OCI-LY7 (cell line): Measurements from ENCODE around the gene RNASEH2A. TPM values are rescaled to one million over a fixed set of nuclear protein-coding genes. Genes with fewer than 3 reads are reported as not detected.

Source experiments
- BruUV-seq: library from RNA; stranded (reverse); fragments of 400-500 nt; replicated peaks from 2 replicates; lab custom pipeline; 2021; lab: Mats Ljungman, UMichigan
- CTCF ChIA-PET: fragments of 300-600 bp; sonication (Branson Sonifier 250); formaldehyde crosslinking; loops from one replicate; lab custom pipeline; 2022; ENCODE audit warnings: antibody characterized with exemption; ENCODE audit not compliant: unreplicated experiment; lab: Charles Lee
- POLR2A ChIA-PET: fragments of 300-600 bp; sonication (Branson Sonifier 250); formaldehyde crosslinking; loops from one replicate; lab custom pipeline; 2022; ENCODE audit warnings: antibody characterized with exemption; lab: Charles Lee
- DNase-seq: peaks from one replicate; pipeline ENCODE4 v3.0.0-alpha.2; 2015; ENCODE audit warnings: low spot score
- H2AFZ ChIP-seq: fragments of 200-600 bp; sonication (generic), shearing (Covaris generic); 2 replicates; pipeline ENCODE4 v1.6.1; 2014; ENCODE audit warnings: mild to moderate bottlenecking, antibody characterized with exemption, low read length, moderate library complexity
- H3K27ac ChIP-seq: fragments of 200-600 bp; sonication (generic); 2 replicates; pipeline ENCODE4 v1.5.1; 2014; ENCODE audit warnings: mixed run types, low read depth, mild to moderate bottlenecking, moderate library complexity, low read length, inconsistent platforms; ENCODE audit not compliant: poor library complexity, severe bottlenecking
- H3K36me3 ChIP-seq: fragments of 200-600 bp; sonication (generic); 2 replicates; pipeline ENCODE4 v1.6.1; 2014; ENCODE audit warnings: mild to moderate bottlenecking, antibody characterized with exemption, low read length, moderate library complexity, mixed read lengths; ENCODE audit not compliant: insufficient read depth
- H3K4me1 ChIP-seq: fragments of 200-600 bp; sonication (generic); 2 replicates; pipeline ENCODE4 v1.5.1; 2014; ENCODE audit warnings: mild to moderate bottlenecking, low read length; ENCODE audit not compliant: insufficient read depth, poor library complexity, severe bottlenecking
- H3K4me2 ChIP-seq: fragments of 200-600 bp; sonication (generic); 2 replicates; pipeline ENCODE4 v1.6.1; 2014; ENCODE audit warnings: mild to moderate bottlenecking, low read length
- H3K4me3 ChIP-seq: fragments of 200-600 bp; sonication (generic); 2 replicates; pipeline ENCODE4 v1.5.1; 2014; ENCODE audit warnings: mild to moderate bottlenecking, low read depth, low read length; ENCODE audit not compliant: poor library complexity, severe bottlenecking
- H3K79me2 ChIP-seq: fragments of 200-600 bp; sonication (generic); 2 replicates; pipeline ENCODE4 v1.6.1; 2016; ENCODE audit warnings: low read depth, mild to moderate bottlenecking, low read length, moderate library complexity, mixed read lengths; ENCODE audit not compliant: insufficient read depth
- H3K9me2 ChIP-seq: fragments of 200-600 bp; sonication (generic); 2 replicates; pipeline ENCODE4 v1.6.1; 2016; ENCODE audit warnings: mild to moderate bottlenecking, low read length, mixed read lengths; ENCODE audit not compliant: insufficient read depth
- H3K9me3 ChIP-seq: fragments of 200-600 bp; sonication (generic); 2 replicates; pipeline ENCODE4 v1.6.1; 2014; ENCODE audit warnings: mild to moderate bottlenecking, mixed run types, low read length, mixed read lengths
- H4K20me1 ChIP-seq: fragments of 200-600 bp; sonication (generic); 2 replicates; pipeline ENCODE4 v1.6.1; 2014; ENCODE audit warnings: mild to moderate bottlenecking, antibody characterized with exemption, low read length, moderate library complexity, mixed read lengths; ENCODE audit not compliant: insufficient read depth
- CTCF ChIP-seq: fragments of 200-600 bp; sonication (generic); conservative IDR thresholded peaks from 2 replicates; pipeline ENCODE4 v1.5.1; 2014; ENCODE audit warnings: mild to moderate bottlenecking, antibody characterized with exemption, low read length, moderate library complexity, mixed read lengths
- EZH2phosphoT487 ChIP-seq: fragments of 200-600 bp; sonication (generic); IDR thresholded peaks from 2 replicates; pipeline ENCODE4 v1.6.1; 2018; ENCODE audit warnings: low read depth, borderline replicate concordance, mild to moderate bottlenecking, mixed run types, antibody characterized with exemption, low read length, moderate library complexity, mixed read lengths
- intact Hi-C: fragments of 100-400 bp; cut with micrococcal nuclease; formaldehyde crosslinking; loops from one replicate; pipeline ENCODE4 v1.10.0; 2022; ENCODE audit not compliant: unreplicated experiment
- total RNA-seq, 2 experiments: library from RNA; depleted of rRNA in 1 of 2; stranded (reverse); fragments of >200 nt in 1 of 2; shearing (Covaris generic) in 1 of 2; gene quantifications; 2 replicates each; pipeline ENCODE4 v1.2.3, GENCODE V29; 2014 to 2022

The RNASEH2A gene
- total RNA-seq, 2 experiments from 2014 or later: 86.0 to 115 TPM

- CTCF ChIA-PET: interaction anchor here (1.3 kb wide), 1 partner anchor 23 kb away, joined by 4 read pairs; no protein-coding TSS in a partner anchor
- peak overlapping the region; percentile 71; the same call in 1 of the 2 replicates for H2AFZ ChIP-seq
- no TSS peak for BruUV-seq
- H3K27ac ChIP-seq: peak overlapping the region; percentile 22
- peak; percentile 54 for DNase-seq
- H3K36me3 ChIP-seq: peaks cover 19% of the 10 kb centered on the region; the same call in 1 of the 2 replicates
- no peaks in the 10 kb centered on the region for H3K9me3 ChIP-seq
- H4K20me1 ChIP-seq: no peaks in the 10 kb centered on the region; the same call in 1 of the 2 replicates
- peaks cover 25% of the 10 kb centered on the region for H3K4me1 ChIP-seq
- TF ChIP-seq EZH2phosphoT487 (no peak), CTCF (peak; percentile 42)
- POLR2A ChIA-PET: interaction anchor here (1.2 kb wide), 1 partner anchor 9 kb away, joined by 4 read pairs; the partner anchor contains the start of gene JUNB
- H3K79me2 ChIP-seq: peaks cover 12% of the 10 kb centered on the region; the same call in 1 of the 2 replicates
- H3K9me2 ChIP-seq: no peaks in the 10 kb centered on the region
- peak overlapping the region; percentile 95 for H3K4me3 ChIP-seq
- intact Hi-C loops: no loop called here
- H3K4me2 ChIP-seq: peak overlapping the region; percentile 92
These were observed 5.4 kb upstream of the RNASEH2A start for GRCh38 chr19:12800923-12801465.

GRCh38 chr19:12801466-12802266 is 4.7 kb upstream of the RNASEH2A start, which contains the start of the genes PRDX2 and THSD8:
Gene PRDX2 (minus strand): TSS chr19:12801800. CDS start chr19:12801261, 539 bp downstream.
Gene THSD8 (plus strand): TSS chr19:12802069. CDS start chr19:12802072, 3 bp downstream.
- Histone ChIP-seq H3K36me3 (peaks cover 19% of the 10 kb centered on the region; the same call in 1 of the 2 replicates), H3K79me2 (peaks cover 12% of the 10 kb centered on the region; the same call in 1 of the 2 replicates), H3K27ac (peak within 1 kb of the TSS; percentile 22), H3K9me2 (no peaks in the 10 kb centered on the region), H3K4me2 (peak within 1 kb of the TSS; percentile 92), H3K9me3 (no peaks in the 10 kb centered on the region), H4K20me1 (no peaks in the 10 kb centered on the region), H2AFZ (peak within 1 kb of the TSS; percentile 71; the same call in 1 of the 2 replicates), H3K4me1 (peaks cover 23% of the 10 kb centered on the region), H3K4me3 (peak within 1 kb of the TSS; percentile 95)
- TF ChIP-seq EZH2phosphoT487: no peak
- TF ChIP-seq CTCF: no peak
- DNase-seq: peak; percentile 96
- intact Hi-C loops: no loop called here
- ChIA-PET CTCF (no interaction called here), POLR2A (interaction anchor here (1.1 kb wide), 1 partner anchor 10 kb away, joined by 5 read pairs; the partner anchor contains the start of gene JUNB)
- BruUV-seq: no TSS peak
